ENCODE results near the gene HRCT1.
A peak's percentile ranks its signal among the peaks of the same experiment; 100 is the strongest.

GRCh38 chr9:35937227-35937626 lies 31.2 kb downstream of the HRCT1 start:
- TF ChIP-seq POLR2A (IDR thresholded peaks at IDR 0.05; ENCODE audit: low read depth, low read length) (no peak), POLR2AphosphoS5 (IDR thresholded peaks at IDR 0.05; ENCODE audit: low read depth, low read length) (no peak), SPI1 (IDR thresholded peaks at IDR 0.05; ENCODE audit: low read depth, low read length) (peak; percentile 93), TAF1 (IDR thresholded peaks at IDR 0.05; ENCODE audit: low read depth, low read length) (no peak)

Data from GM12891 (cell line).